Stimulated activated naive B cell treated with anti-CD40 and anti-IgM and Interleukin-4, amounts not matched to agents 10 μg/mL and 1 μg/mL and 100 μg/mL, for 72 hours (primary cell): ENCODE results near the gene NOC4L.
"Not testable (repeated sequence)": the region's sequence is repeated elsewhere in the genome, so short reads cannot be mapped to it uniquely, and the experiment has no call there.

Experiments
- ATAC-seq, 2 donors: fragments of 150-1000 bp; cut with Tn5 transposase; replicated peaks; 2 replicates each; pipeline ENCODE4 v1.10.0; 2021; ENCODE audit warnings: moderate library complexity in 1 of 2
- DNase-seq: peaks from one replicate; pipeline ENCODE4 v3.0.0; 2021
- H3K27ac Mint-ChIP-seq: one replicate; pipeline ENCODE4 v1.8.0; 2022; ENCODE audit warnings: mild to moderate bottlenecking, mixed read lengths
- H3K27me3 Mint-ChIP-seq, 2 donors: one replicate each; pipeline ENCODE4 v1.8.0; 2022; ENCODE audit warnings: mixed read lengths in 2 of 2
- H3K36me3 Mint-ChIP-seq, 2 donors: one replicate each; pipeline ENCODE4 v1.8.0; 2022; ENCODE audit warnings: mixed read lengths in 2 of 2, mild to moderate bottlenecking in 1 of 2
- H3K4me1 Mint-ChIP-seq, 2 donors: one replicate each; pipeline ENCODE4 v1.8.0; 2022; ENCODE audit warnings: mixed read lengths in 2 of 2, mild to moderate bottlenecking in 1 of 2
- H3K4me3 Mint-ChIP-seq, 2 donors: one replicate each; pipeline ENCODE4 v1.8.0; 2022; ENCODE audit warnings: mild to moderate bottlenecking in 2 of 2, mixed read lengths in 2 of 2, moderate library complexity in 1 of 2
- H3K9me3 Mint-ChIP-seq, 2 donors: one replicate each; pipeline ENCODE4 v1.8.0; 2022; ENCODE audit warnings: mixed read lengths in 2 of 2, mild to moderate bottlenecking in 1 of 2

The NOC4L gene

DNA sequence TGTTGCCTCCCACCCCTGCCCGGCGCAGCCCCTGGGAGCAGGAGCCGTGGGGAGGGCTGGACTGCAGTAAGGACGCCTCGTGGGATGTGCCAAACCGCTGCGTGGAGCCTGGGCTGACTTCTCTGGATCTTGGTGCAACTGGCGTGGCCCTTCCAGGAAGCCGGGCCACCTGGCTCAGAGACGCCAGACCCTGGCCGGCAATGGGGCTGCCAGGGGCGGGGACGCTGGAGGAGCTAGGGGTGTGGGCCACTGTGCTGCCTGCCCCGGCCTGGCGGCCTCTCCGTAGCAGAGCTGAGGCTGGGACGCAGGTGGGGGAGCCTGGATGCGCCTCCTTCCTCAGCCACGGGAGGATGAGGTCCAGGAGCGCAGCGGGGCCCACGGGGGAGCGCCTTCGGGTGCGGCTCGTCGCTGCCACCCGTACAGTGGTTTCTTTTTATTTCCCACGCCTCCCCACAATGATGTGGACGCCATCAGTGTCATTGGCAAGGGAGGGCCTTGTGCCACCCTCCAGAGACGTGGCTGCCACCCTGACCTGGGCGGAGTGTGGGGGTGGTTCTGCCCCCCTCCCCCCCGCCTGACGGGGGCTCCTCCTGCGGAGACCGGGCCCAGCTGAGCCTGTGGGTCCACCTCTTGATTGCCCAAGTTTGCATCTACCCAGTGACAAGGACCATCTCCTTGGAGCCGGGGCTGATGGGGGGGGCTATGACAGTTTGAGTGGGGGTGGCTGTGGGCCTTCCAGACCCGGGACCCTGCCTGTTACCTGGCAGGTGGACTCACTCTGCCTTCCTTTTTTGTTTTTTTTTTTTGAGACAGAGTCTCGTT, 11.4 kb upstream of the NOC4L start:
- H3K4me3 Mint-ChIP-seq, result no peak overlapping the region
- H3K9me3 Mint-ChIP-seq, result peaks cover 6 to 9% of the 10 kb centered on the region in 2 donors
- H3K27ac Mint-ChIP-seq, result no peak overlapping the region
- no peaks in the 10 kb centered on the region for H3K4me1 Mint-ChIP-seq
- ATAC-seq, result no peak
- peaks cover 21 to 37% of the 10 kb centered on the region in 2 donors for H3K36me3 Mint-ChIP-seq
- no peaks in the 10 kb centered on the region for H3K27me3 Mint-ChIP-seq
- DNase-seq, result no peak

DNA sequence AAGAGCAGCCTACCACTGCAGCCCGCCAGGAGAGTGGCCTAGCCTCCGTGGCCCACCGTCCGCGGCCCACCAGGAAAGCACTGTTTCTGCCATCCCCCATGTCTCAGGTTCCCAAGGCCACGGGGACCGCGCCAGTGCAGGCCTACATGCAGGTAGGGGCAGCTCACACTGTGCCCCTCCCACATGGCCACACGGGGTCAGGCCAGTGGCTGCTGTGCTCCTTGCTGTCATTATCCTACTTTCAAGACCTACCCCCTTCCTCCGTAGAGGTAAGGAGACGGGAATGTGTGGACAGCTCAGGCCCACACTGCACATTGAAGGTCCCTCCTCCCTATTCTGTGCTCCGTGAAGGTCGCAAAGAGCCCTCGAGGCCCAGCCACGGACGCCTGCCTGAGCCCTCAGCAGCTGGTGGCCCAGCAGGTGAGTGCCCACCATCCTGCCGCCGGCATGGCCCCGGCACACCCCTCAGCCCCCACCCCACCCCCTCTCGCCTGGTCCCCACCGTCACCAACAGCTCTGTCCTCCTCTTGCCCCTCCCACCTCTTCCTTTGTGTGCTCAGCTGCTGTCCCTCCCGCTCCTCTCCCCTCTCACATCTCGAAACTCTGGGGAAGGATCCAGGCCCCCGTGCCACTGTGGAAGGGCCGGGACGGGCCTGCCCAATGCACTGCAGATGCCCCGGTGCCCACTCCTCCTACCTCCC, 10.2 kb upstream of the NOC4L start:
- no peaks in the 10 kb centered on the region for H3K4me1 Mint-ChIP-seq
- peak; percentile 21 to 27 for ATAC-seq
- peaks cover 14 to 27% of the 10 kb centered on the region in 2 donors for H3K36me3 Mint-ChIP-seq
- DNase-seq, result no peak
- no peak overlapping the region for H3K4me3 Mint-ChIP-seq
- peak overlapping the region; percentile 14 for H3K27ac Mint-ChIP-seq
- peaks cover 3 to 4% of the 10 kb centered on the region in 2 donors for H3K9me3 Mint-ChIP-seq
- H3K27me3 Mint-ChIP-seq, result no peaks in the 10 kb centered on the region

- not testable (repeated sequence) for ATAC-seq, H3K9me3 Mint-ChIP-seq, DNase-seq, H3K27ac Mint-ChIP-seq, H3K4me3 Mint-ChIP-seq, H3K4me1 Mint-ChIP-seq, H3K27me3 Mint-ChIP-seq
- H3K36me3 Mint-ChIP-seq, result peaks cover 15 to 26% of the 10 kb centered on the region in 2 donors
Measured at GRCh38 chr12:132134653-132135183, 9.5 kb upstream of the NOC4L start.

GRCh38 chr12:132136226-132136625, 8.0 kb upstream of the NOC4L start:
- not testable (repeated sequence) for H3K4me1 Mint-ChIP-seq, H3K27me3 Mint-ChIP-seq, DNase-seq, H3K9me3 Mint-ChIP-seq, H3K27ac Mint-ChIP-seq, H3K4me3 Mint-ChIP-seq
- ATAC-seq, result peak in 1 of 2 donors; percentile 15
- peaks cover 23 to 24% of the 10 kb centered on the region in 2 donors for H3K36me3 Mint-ChIP-seq

DNA sequence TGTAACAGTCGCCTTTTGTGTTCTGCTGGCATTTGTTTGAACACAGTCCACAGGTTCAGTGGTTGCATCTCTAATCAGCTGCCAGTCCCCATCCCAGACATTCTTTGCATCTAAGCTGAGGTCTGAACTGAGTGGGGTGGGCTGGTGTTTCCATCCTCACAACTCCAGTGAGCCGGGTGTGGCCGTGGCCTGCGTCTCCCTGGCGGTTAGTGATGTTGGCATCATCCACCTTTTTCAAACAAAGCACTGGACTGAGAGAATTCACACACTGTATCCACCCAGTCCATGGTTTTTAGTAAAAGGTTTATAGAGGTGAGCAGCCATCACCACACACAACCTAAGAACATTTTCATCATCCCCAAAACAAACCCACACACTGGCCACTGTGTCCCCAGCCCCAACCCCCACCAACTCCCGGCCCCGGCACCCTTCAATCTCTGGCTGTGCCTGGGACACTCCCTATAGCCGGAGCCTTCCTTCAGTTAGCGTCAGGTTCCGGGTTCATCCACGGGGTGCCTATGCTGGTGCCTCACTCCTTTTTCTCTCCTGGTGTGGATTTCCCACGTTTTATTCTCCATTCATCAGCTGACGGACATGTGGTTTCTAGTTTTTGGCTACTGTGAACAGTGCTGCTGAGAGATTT, 6.7 kb upstream of the NOC4L start:
- Mint-ChIP-seq H3K4me1 (peaks cover 4% of the 10 kb centered on the region in 2 donors), H3K4me3 (no peak overlapping the region), H3K27ac (no peak overlapping the region), H3K36me3 (peaks cover 20 to 24% of the 10 kb centered on the region in 2 donors), H3K9me3 (no peaks in the 10 kb centered on the region), H3K27me3 (no peaks in the 10 kb centered on the region)
- ATAC-seq, result no peak
- DNase-seq, result no peak

- H3K27me3 Mint-ChIP-seq, result peaks cover 0 to 3% of the 10 kb centered on the region in 2 donors
- H3K4me1 Mint-ChIP-seq, result peaks cover 10 to 14% of the 10 kb centered on the region in 2 donors
- peak overlapping the region; percentile 47 for H3K27ac Mint-ChIP-seq
- DNase-seq (no peak), ATAC-seq (no peak)
- no peak overlapping the region for H3K4me3 Mint-ChIP-seq
- H3K36me3 Mint-ChIP-seq, result peaks cover 25 to 27% of the 10 kb centered on the region in 2 donors
- H3K9me3 Mint-ChIP-seq, result no peaks in the 10 kb centered on the region
Measured at GRCh38 chr12:132138941-132139871, 5.1 kb upstream of the NOC4L start.

DNA sequence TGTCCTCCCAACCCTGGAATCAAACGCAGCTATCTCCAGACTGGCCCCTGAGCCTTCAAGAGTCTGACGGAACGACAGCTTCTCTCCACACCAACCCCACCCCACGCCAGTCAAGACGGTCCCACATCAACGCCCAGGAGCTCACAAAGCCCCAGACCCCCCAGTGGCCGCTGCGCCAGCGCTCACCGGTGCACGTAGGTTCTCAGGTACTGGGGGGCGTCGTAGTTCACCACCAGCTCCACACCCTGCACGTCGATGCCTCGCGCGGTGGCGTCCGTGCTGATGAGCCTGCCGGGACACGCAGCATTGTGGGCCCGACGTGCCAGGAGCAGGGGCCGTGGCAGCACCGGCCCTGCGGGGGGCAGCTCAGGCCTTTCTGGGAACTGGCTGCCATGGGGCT, 4.3 kb upstream of the NOC4L start:
- Mint-ChIP-seq H3K27ac (no peak overlapping the region), H3K36me3 (peaks cover 28% of the 10 kb centered on the region in 2 donors), H3K9me3 (no peaks in the 10 kb centered on the region), H3K27me3 (peaks cover 0 to 5% of the 10 kb centered on the region in 2 donors), H3K4me3 (no peak overlapping the region), H3K4me1 (peaks cover 13 to 20% of the 10 kb centered on the region in 2 donors)
- ATAC-seq (no peak), DNase-seq (no peak)

DNA sequence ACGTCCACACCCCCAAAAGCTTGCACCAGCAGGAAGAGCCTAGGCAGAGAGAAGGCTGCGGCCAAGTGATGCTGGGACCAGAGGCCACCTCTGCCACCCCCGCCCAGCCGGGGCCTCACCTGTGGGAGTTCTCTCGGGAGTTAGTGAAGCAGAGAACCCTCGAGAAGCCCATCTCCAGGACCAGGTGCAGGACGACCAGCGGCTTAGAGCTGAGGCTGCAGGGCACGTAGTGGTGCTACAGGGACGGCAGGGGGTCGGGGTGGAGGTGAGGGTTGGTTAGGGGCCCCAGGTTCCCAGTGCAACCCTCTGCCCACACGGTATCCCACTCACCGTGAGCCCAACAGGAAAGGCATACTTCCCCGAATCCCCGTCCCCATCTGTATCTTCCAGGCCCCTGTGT, 3.8 kb upstream of the NOC4L start:
- Mint-ChIP-seq H3K9me3 (no peaks in the 10 kb centered on the region), H3K27me3 (peaks cover 0 to 5% of the 10 kb centered on the region in 2 donors), H3K4me1 (peaks cover 19 to 26% of the 10 kb centered on the region in 2 donors), H3K36me3 (peaks cover 28% of the 10 kb centered on the region in 2 donors), H3K27ac (no peak overlapping the region), H3K4me3 (no peak overlapping the region)
- ATAC-seq (no peak), DNase-seq (no peak)

DNA sequence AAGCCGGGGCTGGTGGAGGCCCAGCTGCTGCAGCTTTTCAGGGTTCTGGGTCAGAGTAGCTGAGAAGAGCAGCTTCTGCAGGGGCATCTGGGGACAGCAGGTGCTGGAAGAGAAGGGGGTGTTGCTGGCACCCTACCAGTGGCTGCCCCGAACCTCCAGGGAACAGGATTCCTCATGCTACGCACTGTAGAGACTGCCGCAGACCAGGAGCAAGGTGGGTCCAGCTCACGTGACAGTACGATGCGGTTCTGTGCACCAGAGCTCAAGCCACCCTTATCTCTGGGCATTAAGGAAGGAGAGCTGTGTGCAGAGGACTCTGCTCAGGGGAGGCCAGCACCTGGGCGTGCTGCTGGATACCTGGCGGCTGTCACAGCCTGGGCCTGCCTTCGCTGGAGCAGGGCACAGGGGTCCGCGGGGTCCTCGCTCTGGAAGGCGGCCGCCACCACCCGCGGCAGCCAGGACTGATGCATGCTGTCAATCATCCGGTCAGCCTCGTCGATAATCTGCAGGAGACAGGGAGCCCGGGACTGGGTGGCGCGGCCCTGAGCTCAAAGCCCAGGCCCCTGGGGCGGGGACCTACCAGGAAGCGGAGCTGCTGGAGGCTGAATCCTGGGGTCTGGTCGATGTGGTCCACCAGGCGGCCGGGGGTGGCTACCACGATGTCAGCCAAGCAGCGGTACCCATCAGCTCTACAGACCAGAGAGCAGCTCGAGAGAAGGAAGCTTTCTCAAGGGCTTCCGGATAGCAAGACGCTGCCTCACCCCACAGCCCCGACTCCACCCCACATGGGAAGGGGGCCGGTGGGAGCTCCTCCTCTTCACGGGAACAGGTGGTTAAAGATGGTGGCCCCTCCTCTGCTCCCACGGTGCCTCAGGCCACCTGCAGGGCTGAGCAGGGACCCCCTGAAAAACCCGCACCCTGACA, 3.1 kb upstream of the NOC4L start:
- Mint-ChIP-seq H3K4me1 (peaks cover 25 to 33% of the 10 kb centered on the region in 2 donors), H3K27me3 (peaks cover 0 to 5% of the 10 kb centered on the region in 2 donors), H3K27ac (no peak overlapping the region), H3K4me3 (no peak overlapping the region), H3K36me3 (peaks cover 28 to 32% of the 10 kb centered on the region in 2 donors), H3K9me3 (no peaks in the 10 kb centered on the region)
- no peak for ATAC-seq
- DNase-seq, result no peak

GRCh38 chr12:132141976-132142678, 2.1 kb upstream of the NOC4L start:
- Mint-ChIP-seq H3K4me3 (peak overlapping the region; percentile 89 to 96), H3K9me3 (no peaks in the 10 kb centered on the region), H3K27ac (peak overlapping the region; percentile 51), H3K36me3 (peaks cover 26 to 32% of the 10 kb centered on the region in 2 donors), H3K27me3 (peaks cover 0 to 5% of the 10 kb centered on the region in 2 donors), H3K4me1 (peaks cover 28 to 42% of the 10 kb centered on the region in 2 donors)
- ATAC-seq, result no peak
- DNase-seq, result no peak

- no peaks in the 10 kb centered on the region for H3K9me3 Mint-ChIP-seq
- H3K27ac Mint-ChIP-seq, result peak overlapping the region; percentile 70
- peaks cover 23 to 30% of the 10 kb centered on the region in 2 donors for H3K36me3 Mint-ChIP-seq
- DNase-seq, result no peak
- peaks cover 0 to 5% of the 10 kb centered on the region in 2 donors for H3K27me3 Mint-ChIP-seq
- peaks cover 28 to 42% of the 10 kb centered on the region in 2 donors for H3K4me1 Mint-ChIP-seq
- no peak for ATAC-seq
- peak overlapping the region; percentile 89 to 96 for H3K4me3 Mint-ChIP-seq
Measured at GRCh38 chr12:132142679-132143335, 1.4 kb upstream of the NOC4L start.
